OCI-LY3 (cell line): ENCODE results near the gene PRR13.

Experiments used
- EZH2phosphoT487 ChIP-seq: fragments of 200-600 bp; shearing (Covaris generic); IDR thresholded peaks from 2 replicates; pipeline ENCODE4 v1.6.1; 2018; ENCODE audit warnings: antibody characterized with exemption, mixed run types, low read depth
- TF ChIP-seq, protein P1 (sequence below): fragments of 200-600, 300-600 bp; sonication (generic); IDR thresholded peaks from 2 replicates; pipeline ENCODE4 v1.5.1; 2014; ENCODE audit warnings: antibody characterized with exemption, low read length, low read depth

DNA sequence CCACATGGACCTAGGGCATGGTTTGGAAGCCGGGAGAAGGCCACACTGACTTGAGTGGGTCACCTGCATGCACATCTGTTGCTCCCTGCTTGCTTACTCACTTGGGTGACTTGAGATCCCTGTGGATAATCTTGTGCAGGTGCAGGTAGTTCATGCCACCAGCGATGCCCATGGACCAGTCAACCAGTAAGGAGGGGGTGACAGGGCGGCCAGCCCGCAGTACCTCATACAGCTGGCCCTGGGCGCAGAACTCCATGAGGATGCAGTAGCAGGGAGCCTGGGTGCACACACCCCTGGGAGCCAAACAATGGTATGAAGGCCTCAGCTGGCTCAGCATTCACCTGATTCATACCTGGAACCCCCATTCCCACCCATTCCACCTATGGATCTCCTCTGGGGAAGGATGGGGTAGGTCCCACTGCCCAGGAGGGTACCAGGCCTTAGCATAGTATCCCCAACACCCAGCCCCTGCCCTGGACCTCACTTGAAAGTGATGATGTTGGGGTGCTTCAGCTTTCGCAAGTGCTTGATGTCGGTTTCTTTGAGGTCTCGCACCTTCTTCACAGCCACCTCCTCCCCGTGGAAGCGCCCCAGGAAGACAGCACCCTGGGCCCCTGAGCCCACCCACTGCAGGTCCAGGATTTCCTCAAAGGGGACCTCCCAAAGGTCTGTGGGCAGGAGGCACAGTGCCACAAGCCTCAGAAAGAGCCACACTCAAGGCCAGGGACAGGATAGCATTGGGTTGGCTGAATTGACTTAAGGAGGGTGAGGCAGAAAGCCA lies 44.6 kb downstream of the PRR13 start:
- TF ChIP-seq, protein P1, sequence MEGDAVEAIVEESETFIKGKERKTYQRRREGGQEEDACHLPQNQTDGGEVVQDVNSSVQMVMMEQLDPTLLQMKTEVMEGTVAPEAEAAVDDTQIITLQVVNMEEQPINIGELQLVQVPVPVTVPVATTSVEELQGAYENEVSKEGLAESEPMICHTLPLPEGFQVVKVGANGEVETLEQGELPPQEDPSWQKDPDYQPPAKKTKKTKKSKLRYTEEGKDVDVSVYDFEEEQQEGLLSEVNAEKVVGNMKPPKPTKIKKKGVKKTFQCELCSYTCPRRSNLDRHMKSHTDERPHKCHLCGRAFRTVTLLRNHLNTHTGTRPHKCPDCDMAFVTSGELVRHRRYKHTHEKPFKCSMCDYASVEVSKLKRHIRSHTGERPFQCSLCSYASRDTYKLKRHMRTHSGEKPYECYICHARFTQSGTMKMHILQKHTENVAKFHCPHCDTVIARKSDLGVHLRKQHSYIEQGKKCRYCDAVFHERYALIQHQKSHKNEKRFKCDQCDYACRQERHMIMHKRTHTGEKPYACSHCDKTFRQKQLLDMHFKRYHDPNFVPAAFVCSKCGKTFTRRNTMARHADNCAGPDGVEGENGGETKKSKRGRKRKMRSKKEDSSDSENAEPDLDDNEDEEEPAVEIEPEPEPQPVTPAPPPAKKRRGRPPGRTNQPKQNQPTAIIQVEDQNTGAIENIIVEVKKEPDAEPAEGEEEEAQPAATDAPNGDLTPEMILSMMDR = no peak
- no peak for TF ChIP-seq EZH2phosphoT487
